CD4-positive, alpha-beta T cell treated with Interleukin-21 for 1 hour (primary cell): ENCODE data around the gene KCNK2.
"Not testable (repeated sequence)": the region's sequence is repeated elsewhere in the genome, so short reads cannot be mapped to it uniquely, and the experiment has no call there.

ENCODE experiments used
- DNase-seq: peaks from one replicate; pipeline ENCODE4 v3.0.0-alpha.2; 2020

Gene KCNK2

DNA sequence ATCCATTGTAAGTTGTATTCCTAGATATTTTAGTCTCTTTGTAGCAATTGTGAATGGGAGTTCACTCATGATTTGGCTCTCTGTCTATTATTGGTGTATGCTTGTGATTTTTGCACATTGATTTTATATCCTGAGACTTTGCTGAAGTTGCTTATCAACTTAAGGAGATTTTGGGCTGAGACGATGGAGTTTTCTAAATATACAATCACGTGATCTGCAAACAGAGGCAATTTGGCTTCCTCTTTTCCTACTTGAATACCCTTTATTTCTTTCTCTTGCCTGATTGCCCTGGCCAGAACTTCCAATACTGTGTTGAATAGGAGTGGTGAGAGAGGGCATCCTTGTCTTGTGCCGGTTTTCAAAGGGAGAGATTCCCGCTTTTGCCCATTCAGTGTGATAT is 80.6 kb downstream of the KCNK2 start:
- DNase-seq: not testable (repeated sequence)

DNA sequence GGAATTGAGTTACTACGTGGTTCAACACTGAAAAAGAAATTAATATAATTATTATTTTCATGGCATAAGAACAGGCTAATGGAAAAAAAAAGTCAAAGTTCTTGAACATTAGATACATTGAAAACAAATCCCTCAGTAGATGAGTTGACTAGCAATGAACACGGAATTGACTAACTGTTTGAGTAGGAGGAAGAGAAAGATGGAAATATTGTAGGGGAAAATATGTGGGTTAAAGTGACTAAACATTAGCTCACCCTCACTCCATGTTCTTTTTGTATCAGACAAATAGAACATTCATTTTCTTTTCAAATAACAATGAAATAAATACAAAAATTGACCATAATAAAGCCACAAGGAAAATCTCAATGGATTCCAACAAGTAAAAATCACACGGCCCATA is 84.3 kb downstream of the KCNK2 start:
- DNase-seq: no peak

DNA sequence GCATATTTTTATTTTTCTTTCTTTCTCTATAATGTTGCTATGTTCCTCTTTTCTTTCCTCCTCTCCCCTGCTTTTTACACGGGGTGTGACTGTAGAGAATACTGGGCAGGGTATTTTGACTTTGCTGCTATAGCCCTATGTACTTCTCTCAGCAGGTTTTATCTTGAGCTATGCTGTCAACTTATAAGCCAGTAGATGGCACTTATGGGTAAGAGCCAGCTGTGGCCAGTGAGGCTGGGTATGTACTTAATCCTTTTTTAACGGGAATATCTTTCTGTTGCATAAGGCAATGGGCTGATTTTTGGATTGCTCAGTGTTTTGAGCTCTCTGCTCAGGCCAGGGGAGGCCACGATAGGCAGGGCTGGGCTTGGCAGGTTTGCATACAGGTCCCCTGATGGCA is 99.0 kb downstream of the KCNK2 start:
- DNase-seq: no peak

DNA sequence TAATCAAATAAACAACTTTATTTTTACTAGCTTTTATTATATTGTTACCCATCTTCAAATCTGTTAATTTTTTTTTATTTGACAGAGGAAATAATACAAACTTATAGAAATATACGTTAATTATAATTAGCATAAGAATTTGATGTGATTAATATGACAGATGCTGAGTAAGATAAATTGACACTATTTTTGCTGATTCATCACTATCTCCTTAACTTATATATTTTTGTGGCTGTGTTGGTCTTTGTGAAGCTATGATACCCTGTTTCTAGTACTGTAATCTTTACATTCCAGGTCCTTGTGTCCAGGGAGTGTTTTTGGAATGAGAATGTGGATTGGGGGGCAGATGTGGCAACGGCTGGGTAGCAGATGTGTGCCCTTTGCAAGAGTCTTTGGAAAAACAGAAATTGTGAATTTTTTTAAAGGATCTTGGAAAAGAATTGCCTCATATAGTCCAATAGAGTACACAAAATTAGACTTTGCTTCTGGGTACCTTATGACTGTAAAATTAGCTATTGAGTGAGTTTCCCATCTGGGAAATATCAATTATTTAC is 102.6 kb downstream of the KCNK2 start:
- DNase-seq: no peak

DNA sequence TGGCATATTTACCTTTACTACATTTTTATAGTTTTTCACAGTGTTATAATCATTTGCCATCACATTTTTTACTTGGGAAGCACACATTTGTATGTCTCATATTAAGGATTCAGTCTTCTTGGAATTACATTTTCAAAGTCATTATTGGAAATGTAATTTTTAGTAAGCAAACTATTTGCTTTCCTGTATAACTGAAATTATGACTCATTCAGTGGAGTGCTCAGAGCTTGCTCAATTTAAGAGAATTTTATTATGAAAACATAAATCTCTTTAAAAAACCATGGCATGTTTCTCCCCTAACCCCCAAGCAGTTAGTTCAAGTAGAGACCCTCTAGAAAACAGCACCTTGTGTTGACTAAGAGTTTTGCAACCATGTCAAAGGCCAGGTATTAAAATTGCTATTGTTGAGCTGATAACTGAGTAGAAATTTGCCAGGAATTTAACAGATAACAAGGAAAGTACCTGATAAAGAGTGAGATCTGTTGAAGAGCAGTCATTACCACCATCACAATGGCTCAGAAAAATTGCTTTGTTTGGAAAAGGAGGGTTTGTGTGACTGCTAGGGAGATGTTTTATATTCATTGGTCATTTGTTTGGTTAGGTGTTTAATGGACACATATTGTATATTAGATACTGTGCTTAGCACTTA is 105.9 kb downstream of the KCNK2 start:
- DNase-seq: no peak

DNA sequence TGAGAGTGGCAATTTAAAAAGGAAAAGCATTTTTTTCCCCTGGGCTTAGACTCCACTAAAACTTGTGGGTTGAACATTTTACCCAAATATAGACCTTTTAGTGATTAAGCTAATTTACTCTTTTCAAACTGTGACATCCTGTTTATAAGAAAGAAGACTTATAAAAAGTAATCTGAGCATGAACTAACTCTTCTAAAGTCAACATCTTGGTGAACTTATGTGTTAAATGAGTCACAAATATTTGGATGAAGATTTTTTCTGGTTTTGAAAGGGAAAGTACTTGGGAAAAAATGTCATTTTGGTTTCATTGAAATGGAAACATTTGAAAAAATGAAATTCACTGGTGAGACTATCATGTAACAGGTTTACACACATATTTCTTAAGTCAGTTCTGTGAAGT is 109.8 kb downstream of the KCNK2 start:
- no peak for DNase-seq

DNA sequence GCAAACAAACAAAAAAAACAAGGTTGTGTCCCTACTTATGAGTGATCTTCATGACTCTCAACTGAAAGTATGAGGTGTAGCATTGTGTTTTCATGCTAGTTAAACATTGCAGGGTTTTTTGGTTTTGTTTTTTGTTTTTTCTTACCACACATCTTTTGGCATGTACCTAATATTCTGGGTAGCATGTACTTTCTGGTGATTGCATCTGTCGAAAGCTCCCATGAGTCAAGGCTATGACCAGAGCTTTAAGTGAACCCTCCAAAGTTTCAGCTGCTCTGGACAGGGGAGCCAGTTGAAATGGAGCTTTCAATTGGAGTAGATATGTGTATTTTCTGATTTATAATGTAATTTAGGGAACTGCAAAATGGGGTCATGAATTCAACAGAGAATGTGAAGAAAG is 115.5 kb downstream of the KCNK2 start:
- DNase-seq: no peak

DNA sequence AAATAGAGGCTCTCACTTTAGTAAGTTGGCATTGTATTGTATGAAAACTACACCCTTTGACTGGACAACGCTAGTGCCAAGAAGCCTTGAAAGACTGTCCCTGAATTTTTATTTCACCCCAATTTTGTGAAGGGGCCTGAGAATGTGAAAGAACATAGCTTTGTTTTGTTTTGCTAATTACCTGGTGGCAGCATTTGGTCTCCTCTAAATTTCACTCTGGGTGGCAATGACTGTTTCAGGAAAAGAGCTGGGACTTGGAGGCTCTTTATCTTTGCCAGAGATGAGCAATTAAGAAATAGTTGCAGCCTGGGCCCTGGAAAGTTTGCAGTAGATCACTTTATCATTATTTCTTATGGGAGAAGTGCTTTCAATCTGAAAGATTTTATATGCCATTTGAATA is 117.6 kb downstream of the KCNK2 start:
- no peak for DNase-seq

DNA sequence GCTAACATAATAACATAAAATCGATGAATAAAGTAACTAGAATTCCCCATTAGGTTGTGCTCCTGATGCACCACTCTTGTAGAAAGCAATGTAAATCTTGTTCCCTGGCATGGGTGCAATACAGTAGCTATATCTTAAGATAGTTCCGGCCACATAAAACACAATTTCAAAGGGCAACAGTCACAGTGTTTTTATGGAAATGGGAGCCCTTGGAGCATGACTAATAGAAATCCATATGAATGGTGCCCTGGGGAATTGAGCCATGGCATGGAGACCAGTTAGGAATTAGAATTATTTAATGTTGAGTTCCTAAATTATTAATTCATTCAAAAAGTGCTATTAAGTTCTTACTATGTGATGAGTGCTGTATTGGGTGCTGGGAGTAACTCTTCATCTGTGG is 118.7 kb downstream of the KCNK2 start:
- no peak for DNase-seq

DNA sequence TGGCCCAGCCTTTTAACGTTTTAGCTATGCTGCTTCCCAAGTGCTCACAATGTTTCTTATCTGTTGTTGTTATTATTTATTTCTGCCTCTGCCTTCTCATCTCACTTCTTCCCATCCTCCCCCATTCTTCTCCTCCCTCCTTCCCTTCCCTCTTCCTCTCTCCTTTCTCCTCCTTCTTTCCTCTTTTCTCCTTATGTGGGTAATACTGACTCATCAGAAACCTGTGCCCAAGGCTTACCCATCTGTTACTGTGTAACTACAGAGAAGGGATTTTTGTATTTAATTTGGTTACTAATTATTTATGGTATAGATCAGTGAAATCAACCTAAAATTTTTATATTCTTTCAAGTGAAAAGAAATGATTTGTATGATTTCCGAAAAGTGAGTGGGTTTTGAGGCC is 120.3 kb downstream of the KCNK2 start:
- DNase-seq: no peak

DNA sequence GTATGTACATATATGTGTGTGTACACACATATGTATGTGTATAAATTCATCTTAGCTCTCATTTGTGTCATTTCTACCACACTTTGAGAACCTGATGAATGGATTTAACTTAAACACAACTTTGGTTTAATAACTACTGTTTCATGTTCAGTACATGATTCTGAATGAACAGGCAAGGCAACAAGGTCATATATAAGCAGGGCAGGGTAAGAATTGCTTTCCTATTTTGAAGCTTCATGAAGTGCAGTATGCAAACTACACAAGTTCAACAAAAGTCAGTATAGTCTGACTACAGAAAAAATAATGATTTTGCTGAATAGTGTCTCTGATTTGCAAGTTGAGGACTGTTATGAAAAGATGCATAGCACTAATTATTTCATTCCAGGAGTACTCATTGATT is 127.6 kb downstream of the KCNK2 start:
- DNase-seq: no peak

DNA sequence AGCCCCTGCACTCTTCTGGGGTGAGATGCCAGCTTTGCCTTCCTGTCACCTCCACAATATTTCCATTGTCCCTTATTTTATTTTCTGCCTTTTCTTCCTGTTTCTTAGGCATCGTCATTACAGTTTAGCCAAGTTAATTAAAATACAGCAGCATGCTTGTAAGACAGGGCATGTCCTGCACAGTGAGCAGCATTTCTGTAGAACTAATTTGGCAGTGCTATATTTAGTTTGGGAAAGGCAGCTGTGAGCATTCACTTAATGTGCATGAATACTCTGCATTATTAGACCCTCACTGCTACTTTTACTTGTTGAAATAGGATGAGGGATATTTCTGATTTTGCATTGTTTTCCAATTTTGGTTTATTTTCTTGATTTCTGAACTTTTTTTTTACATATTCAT is 133.3 kb downstream of the KCNK2 start:
- no peak for DNase-seq

DNA sequence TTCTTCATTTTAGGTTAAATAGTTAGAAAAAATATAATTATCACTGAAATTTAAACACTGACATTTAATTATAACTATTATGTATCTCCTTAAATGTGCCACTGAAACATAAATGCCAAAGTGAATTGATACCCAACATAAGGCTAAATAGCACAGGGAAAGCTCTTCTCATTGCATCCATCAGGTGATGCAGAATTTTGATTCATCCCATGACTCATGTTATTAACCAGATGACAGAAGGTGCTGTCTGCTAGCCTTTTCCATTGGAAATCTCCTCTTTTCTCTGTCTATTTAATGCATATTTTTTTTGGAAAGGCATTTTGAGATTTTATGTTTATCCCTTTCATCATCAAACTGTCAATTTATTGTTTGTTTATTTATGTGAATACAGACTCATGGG is 136.8 kb downstream of the KCNK2 start:
- DNase-seq: no peak

DNA sequence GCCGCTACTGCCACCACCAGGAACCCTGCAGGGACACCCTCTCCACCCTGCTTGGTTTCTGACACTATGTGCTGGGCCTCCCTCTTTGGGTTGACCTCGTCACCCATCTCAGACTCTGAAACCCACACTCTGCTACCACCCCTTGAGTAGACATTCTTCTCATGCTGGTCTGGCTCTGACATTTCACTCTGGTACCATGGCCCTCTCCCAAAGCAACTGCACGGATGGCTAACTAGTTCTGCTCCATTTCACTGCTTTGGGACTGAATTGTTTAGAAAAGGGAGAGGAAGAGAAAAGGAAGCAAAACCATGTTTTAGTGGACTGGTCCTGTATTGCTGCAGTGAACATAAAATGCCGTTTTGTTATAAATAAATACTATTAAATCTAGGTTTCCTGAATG is 137.8 kb downstream of the KCNK2 start:
- DNase-seq: no peak

DNA sequence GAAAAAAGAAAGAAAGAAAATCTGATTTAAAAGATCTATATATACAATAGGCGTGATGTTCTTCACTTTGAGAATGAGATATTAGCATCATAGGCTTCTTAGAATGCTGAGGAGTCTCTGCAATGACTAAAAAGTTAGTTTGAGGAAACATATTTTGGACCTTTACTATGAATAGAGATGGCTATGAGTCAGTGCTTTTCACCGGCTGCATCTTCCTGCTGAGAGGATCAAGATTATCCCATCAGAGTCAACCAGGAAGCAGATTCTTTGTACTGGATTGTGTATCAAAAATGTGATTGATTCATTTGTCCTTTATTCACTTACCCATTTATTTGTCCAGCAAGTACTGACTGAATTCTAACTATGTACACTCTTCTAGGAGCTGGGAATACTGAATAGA is 144.2 kb downstream of the KCNK2 start:
- no peak for DNase-seq

DNA sequence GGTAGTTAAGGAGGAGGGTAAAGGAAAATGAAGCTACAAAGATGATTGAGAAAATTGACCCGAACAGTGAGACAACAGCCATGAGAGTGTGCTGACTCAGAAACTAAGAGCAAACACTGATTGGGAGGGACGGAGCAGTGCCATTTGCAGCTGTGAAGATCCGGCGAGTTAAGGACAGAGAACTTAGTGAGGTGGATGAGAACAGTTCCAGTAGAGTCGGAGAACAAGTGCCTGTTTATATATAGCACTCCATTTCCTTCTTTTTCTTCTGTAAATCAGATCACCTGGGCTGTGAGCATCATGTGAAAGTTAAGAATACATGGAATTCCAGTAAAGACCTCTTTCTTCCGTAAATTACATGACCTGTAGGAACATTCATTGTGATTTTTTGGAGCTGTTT is 145.7 kb downstream of the KCNK2 start:
- DNase-seq: no peak

DNA sequence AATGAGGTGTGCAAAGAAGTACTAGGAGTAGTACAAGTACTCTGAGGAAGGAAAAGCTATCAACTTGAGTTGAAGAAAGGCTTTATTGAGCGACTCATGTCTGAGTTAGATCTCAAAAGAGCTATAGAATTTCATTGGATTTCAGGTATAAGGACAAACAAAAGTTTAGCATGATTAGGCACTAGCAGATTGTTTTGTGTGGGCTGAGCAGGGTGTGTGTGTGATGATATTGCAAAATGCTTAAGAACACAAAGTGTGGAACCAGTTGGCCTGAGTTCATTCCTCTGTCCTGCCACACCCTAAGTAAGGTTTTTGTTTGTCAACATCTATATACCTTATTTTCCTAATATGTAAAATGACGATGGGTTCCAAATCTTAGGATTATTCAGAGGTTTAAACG is 158.9 kb downstream of the KCNK2 start:
- no peak for DNase-seq

DNA sequence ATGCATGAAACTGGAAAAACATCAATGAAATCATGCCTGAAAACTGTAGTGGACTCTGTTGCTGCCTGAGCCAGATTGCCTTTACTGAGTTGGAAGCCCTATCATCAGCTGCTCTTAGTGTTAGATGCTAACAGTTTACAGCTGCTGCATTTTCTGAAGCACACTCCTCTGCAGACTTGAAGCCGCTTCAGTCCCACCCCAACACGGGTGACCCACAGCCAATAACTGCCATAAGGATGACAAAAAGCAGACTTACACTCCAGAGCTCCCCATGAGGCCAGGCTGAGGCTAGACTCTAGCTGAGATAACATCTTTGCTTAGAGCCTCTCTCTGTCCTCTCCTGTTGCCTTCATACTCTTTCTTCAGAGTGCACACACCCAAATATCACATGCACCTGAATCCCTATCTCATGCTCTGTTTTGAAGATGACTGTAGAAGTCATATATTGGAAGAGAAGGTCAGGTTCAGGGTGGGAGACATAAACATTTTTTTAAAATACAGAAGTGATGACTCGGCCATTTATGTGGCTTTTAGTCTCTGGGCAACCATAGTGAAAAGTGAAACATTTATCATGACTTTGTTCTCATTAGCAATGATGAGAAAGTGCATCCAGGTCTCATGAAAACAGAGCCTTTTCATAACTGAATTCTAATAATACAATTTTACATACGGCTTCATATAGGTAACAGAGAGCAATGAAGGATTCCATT is 161.0 kb downstream of the KCNK2 start:
- DNase-seq: no peak

DNA sequence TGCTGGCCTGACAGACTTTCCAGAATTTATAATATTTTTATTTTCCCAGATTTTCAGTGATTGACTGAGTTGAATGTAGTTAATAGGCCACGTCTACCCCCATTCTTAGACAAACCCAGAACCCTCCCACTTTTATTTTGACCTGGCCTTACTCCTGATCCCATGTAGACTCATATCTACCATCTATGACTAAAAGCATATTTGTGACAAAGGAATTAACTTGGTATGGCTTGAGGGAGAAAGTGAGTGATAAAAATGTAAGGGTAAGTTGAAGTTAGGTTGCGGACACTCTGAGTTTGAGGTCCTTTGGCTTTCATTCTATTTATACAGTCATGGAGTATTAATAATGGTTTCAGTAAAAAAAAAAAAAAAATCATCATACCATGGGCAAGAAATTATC is 168.4 kb downstream of the KCNK2 start:
- DNase-seq: no peak

DNA sequence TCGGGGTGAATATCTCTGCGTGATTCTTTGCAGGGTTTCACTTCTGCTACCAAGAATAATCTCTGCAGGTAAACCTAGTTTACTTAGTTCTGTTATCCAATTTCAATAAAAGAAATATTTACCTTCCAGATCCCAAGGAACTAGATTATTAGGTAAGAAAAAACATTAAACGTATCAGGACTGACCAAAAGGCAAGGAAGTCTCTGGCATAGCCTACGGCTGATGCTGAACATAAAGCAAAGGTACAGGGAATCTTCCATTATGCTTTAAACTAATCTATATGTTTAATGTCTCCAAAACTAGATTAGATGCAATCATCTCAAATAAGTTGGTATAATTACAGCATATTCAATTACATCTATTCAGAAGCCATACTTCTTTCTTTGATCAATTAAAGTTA is 168.9 kb downstream of the KCNK2 start:
- DNase-seq: no peak

DNA sequence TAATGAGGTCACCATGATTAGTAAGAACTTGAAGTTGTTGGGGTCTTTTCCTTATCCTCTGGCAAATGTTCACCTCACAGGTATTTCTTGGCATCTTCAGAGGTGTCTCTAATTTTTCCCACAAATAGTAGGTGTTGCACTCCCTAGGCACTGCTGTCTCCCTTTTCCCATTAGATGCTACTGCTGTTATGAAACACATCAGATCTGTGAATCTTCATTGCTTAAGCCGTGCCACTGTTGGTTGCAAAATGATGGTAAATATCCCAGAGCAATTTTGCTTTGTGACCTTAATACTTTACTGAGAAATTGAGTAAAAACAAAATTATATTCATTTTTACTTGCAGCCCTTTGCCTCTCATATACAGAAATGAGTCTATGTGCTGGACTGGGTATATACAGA is 169.6 kb downstream of the KCNK2 start:
- no peak for DNase-seq

DNA sequence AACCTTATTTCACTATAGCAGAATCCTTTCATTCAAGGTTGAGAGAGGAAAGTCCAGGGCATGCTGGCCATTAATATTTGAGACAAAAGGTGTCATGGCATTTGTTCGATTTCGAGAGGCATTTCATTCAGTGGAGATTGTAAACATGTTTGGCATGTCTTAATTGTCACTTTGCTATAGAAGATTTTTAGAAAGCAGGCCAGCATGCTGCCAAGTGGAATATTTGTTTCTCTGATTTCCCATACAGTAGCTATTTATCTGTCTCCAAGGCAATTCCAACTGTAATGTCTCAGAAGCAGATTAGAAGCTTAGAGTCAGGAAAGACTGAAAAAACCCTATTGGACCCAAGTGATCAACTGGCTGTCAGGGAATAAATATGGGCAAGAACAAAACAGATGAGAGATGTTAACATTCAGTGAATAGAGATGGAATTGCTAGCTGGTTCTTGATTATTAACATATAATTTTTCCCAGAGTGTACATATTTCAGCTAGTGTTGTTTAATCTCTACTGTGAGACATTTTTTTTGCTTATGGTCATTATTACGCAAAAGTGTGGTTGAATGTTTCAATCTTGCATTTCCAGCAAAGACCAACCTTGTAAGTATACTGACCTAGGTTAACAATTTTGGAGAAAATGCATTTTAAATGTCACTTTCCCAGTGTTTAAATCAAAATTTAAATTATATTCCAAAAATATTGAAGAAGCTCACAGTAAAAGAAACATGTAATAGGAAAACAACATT is 174.6 kb downstream of the KCNK2 start:
- no peak for DNase-seq

DNA sequence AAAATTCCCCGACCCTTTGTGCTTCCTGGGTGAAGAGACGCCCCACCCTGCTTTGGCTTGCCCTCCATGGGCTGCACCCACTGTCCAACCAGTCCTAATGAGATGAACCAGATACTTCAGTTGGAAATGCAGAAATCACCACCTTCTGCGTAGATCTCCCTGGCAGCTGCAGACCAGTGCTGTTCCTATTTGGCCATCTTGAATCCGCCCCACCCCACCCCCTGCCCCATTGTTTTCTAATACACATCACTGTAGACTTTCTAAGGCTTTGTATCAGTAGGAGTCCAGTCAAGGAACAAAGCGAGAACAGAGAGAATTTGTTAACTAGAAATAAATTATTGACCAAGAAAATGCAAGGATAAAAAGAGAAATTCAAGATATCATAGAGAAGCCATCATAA is 178.2 kb downstream of the KCNK2 start:
- DNase-seq: no peak

DNA sequence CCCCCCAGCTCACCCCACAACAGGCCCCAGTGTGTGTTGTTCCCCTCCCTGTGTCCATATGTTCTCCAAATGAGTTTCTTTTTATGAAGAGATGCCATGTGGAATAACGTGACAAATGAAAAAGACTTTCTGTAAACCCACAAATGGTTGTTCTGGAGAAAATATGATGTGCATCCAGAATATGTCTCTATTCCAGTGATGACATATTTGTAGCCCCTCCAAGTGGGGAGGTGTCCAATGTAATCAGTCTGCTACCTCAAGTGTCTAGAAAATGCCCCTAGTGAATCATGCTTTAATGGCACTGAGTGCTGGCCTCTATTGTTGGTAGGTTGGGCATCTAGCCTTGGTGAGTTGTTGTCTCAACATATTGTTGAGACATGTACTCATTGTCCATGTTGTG is 179.6 kb downstream of the KCNK2 start:
- DNase-seq: no peak
